ENCODE measurements around the gene TSPOAP1. TPM values are rescaled to one million over a fixed set of nuclear protein-coding genes. Genes with fewer than 3 reads are reported as not detected.

Gene TSPOAP1
- total RNA-seq, 1 experiment from 2014 or later = 10.9 TPM

- H3K27ac Mint-ChIP-seq = no peak overlapping the region
- H3K9me3 Mint-ChIP-seq = no peaks in the 10 kb centered on the region
- POLR2A ChIA-PET = interaction anchor here (1.1 kb wide), 1 partner anchor 10 kb away, joined by 3 read pairs; no protein-coding TSS in a partner anchor
- no peaks in the 10 kb centered on the region for H3K27me3 Mint-ChIP-seq (ENCODE audit: low read depth)
- ATAC-seq = no peak
- DNase-seq (ENCODE audit: low spot score) = no peak
- H3K36me3 Mint-ChIP-seq = no peaks in the 10 kb centered on the region
- H3K4me1 Mint-ChIP-seq = peaks cover 4% of the 10 kb centered on the region
- TF ChIP-seq, protein P1, sequence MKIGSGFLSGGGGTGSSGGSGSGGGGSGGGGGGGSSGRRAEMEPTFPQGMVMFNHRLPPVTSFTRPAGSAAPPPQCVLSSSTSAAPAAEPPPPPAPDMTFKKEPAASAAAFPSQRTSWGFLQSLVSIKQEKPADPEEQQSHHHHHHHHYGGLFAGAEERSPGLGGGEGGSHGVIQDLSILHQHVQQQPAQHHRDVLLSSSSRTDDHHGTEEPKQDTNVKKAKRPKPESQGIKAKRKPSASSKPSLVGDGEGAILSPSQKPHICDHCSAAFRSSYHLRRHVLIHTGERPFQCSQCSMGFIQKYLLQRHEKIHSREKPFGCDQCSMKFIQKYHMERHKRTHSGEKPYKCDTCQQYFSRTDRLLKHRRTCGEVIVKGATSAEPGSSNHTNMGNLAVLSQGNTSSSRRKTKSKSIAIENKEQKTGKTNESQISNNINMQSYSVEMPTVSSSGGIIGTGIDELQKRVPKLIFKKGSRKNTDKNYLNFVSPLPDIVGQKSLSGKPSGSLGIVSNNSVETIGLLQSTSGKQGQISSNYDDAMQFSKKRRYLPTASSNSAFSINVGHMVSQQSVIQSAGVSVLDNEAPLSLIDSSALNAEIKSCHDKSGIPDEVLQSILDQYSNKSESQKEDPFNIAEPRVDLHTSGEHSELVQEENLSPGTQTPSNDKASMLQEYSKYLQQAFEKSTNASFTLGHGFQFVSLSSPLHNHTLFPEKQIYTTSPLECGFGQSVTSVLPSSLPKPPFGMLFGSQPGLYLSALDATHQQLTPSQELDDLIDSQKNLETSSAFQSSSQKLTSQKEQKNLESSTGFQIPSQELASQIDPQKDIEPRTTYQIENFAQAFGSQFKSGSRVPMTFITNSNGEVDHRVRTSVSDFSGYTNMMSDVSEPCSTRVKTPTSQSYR (CRISPR knock-in tag; IDR thresholded peaks at IDR 0.05) = no peak
- TF ChIP-seq E2F1 (CRISPR knock-in tag; IDR thresholded peaks at IDR 0.05) (no peak), ZNF121 (CRISPR knock-in tag; IDR thresholded peaks at IDR 0.05) (no peak)
- CTCF ChIA-PET = interaction anchor here (1.0 to 1.1 kb wide), 2 partner anchors 47 to 53 kb away, joined by 3 to 4 read pairs; partner anchors contain the start of gene RNF43
- no peak overlapping the region for H3K4me3 Mint-ChIP-seq
These were observed 41.7 kb upstream of the TSPOAP1 start for GRCh38 chr17:58370309-58370708.

GRCh38 chr17:58369214-58370031 is 40.8 kb upstream of the TSPOAP1 start:
- H3K27me3 Mint-ChIP-seq (ENCODE audit: low read depth) = no peaks in the 10 kb centered on the region
- no peaks in the 10 kb centered on the region for H3K36me3 Mint-ChIP-seq
- TF ChIP-seq, protein P2, sequence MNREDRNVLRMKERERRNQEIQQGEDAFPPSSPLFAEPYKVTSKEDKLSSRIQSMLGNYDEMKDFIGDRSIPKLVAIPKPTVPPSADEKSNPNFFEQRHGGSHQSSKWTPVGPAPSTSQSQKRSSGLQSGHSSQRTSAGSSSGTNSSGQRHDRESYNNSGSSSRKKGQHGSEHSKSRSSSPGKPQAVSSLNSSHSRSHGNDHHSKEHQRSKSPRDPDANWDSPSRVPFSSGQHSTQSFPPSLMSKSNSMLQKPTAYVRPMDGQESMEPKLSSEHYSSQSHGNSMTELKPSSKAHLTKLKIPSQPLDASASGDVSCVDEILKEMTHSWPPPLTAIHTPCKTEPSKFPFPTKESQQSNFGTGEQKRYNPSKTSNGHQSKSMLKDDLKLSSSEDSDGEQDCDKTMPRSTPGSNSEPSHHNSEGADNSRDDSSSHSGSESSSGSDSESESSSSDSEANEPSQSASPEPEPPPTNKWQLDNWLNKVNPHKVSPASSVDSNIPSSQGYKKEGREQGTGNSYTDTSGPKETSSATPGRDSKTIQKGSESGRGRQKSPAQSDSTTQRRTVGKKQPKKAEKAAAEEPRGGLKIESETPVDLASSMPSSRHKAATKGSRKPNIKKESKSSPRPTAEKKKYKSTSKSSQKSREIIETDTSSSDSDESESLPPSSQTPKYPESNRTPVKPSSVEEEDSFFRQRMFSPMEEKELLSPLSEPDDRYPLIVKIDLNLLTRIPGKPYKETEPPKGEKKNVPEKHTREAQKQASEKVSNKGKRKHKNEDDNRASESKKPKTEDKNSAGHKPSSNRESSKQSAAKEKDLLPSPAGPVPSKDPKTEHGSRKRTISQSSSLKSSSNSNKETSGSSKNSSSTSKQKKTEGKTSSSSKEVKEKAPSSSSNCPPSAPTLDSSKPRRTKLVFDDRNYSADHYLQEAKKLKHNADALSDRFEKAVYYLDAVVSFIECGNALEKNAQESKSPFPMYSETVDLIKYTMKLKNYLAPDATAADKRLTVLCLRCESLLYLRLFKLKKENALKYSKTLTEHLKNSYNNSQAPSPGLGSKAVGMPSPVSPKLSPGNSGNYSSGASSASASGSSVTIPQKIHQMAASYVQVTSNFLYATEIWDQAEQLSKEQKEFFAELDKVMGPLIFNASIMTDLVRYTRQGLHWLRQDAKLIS (CRISPR knock-in tag; IDR thresholded peaks at IDR 0.05; ENCODE audit: borderline replicate concordance) = no peak
- TF ChIP-seq RELA (CRISPR knock-in tag; IDR thresholded peaks at IDR 0.05; ENCODE audit: borderline replicate concordance) = no peak
- 0 out of 2 replicates have a peak, but pooled peaks have one; percentile 27 for TF ChIP-seq GABPB1 (CRISPR knock-in tag; IDR thresholded peaks at IDR 0.05)
- ChIA-PET CTCF (interaction anchor here (1.0 to 2.0 kb wide), 3 partner anchors 48 to 169 kb away, joined by 3 to 10 read pairs (median 8); partner anchors contain the start of gene RNF43), POLR2A (interaction anchor here (1.6 kb wide), 1 partner anchor 16 kb away, joined by 4 read pairs; no protein-coding TSS in a partner anchor)
- no peak overlapping the region for H3K4me3 Mint-ChIP-seq
- ATAC-seq = no peak
- no peak overlapping the region for H3K27ac Mint-ChIP-seq
- no peaks in the 10 kb centered on the region for H3K9me3 Mint-ChIP-seq
- no peak for DNase-seq (ENCODE audit: low spot score)
- H3K4me1 Mint-ChIP-seq = peaks cover 3% of the 10 kb centered on the region; the same call in 1 of the 2 replicates

DNA sequence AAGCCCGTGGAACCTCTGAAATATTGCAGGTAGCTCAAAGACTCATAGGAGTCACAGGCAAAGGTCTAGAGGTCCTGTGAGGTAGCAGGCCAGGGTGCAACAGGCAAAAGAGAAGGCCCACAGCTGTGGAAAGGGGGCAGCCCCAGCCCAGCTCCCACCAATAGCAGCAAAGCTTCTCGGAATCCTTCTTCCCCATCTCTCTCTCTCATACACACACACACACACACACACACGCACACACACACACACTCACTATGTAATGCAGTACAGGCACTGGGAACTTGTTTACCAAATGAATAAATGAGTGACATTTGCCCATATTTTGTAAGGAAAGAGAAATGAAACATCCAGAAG is 40.2 kb upstream of the TSPOAP1 start:
- H3K36me3 Mint-ChIP-seq = no peaks in the 10 kb centered on the region
- peaks cover 6% of the 10 kb centered on the region; the same call in 1 of the 2 replicates for H3K4me1 Mint-ChIP-seq
- ATAC-seq = no peak
- H3K9me3 Mint-ChIP-seq = no peaks in the 10 kb centered on the region
- no peak for DNase-seq (ENCODE audit: low spot score)
- ChIA-PET CTCF (interaction anchor here (0.6 to 2.0 kb wide), 4 partner anchors 49 to 169 kb away, joined by 3 to 10 read pairs (median 6); partner anchors contain the start of gene RNF43), POLR2A (interaction anchor here (0.6 to 1.6 kb wide), 2 partner anchors 16 to 407 kb away, joined by 4 to 5 read pairs; no protein-coding TSS in a partner anchor)
- H3K4me3 Mint-ChIP-seq = no peak overlapping the region
- no peak overlapping the region for H3K27ac Mint-ChIP-seq
- no peaks in the 10 kb centered on the region for H3K27me3 Mint-ChIP-seq (ENCODE audit: low read depth)
- TF ChIP-seq GABPB1 (CRISPR knock-in tag; IDR thresholded peaks at IDR 0.05) (no peak), MAX (CRISPR knock-in tag; IDR thresholded peaks at IDR 0.05) (no peak), ATF1 (CRISPR knock-in tag; IDR thresholded peaks at IDR 0.05) (no peak), OVOL2 (CRISPR knock-in tag; IDR thresholded peaks at IDR 0.05; ENCODE audit: borderline replicate concordance) (no peak), NFATC4 (CRISPR knock-in tag; IDR thresholded peaks at IDR 0.05) (no peak), GTF2I (CRISPR knock-in tag; conservative IDR thresholded peaks at IDR 0.05) (no peak), FOXP1 (CRISPR knock-in tag; IDR thresholded peaks at IDR 0.05; ENCODE audit: borderline replicate concordance) (no peak), CREM (CRISPR knock-in tag; IDR thresholded peaks at IDR 0.05) (no peak)

All from WTC11 (cell line).